ENCODE data around the gene ABHD14A. TPM values are rescaled to one million over a fixed set of nuclear protein-coding genes. Genes with fewer than 3 reads are reported as not detected.
A peak's percentile ranks its signal among the peaks of the same experiment; 100 is the strongest.

The ABHD14A gene
- total RNA-seq, 1 experiment from 2014 or later: 3.7 TPM

GRCh38 chr3:51968170-51968775, 6.6 kb upstream of the ABHD14A start:
- intact Hi-C loops (cut with micrococcal nuclease; ENCODE audit: unreplicated experiment): no loop called here
- Histone ChIP-seq H3K9me3 (ENCODE audit: low read depth, low read length, poor library complexity, severe bottlenecking) (no peaks in the 10 kb centered on the region), H3K4me1 (ENCODE audit: insufficient read depth, low read length, poor library complexity, severe bottlenecking) (no peaks in the 10 kb centered on the region), H3K36me3 (ENCODE audit: insufficient read depth, low read length, poor library complexity, severe bottlenecking) (no peaks in the 10 kb centered on the region), H3K27me3 (replicated peaks; ENCODE audit: insufficient read depth, low read depth, low read length, poor library complexity) (no peaks in the 10 kb centered on the region), H3K27ac (ENCODE audit: low read depth, low read length, poor library complexity, severe bottlenecking) (no peak overlapping the region), H3K4me3 (ENCODE audit: low read depth, low read length, poor library complexity, severe bottlenecking) (peak overlapping the region; percentile 53)
- ChIA-PET CTCF (interaction anchor here (0.6 kb wide), 3 partner anchors 62 to 459 kb away, joined by 3 to 9 read pairs (median 4); no protein-coding TSS in a partner anchor), POLR2A (ENCODE audit: low non-redundant PET) (interaction anchor here (0.6 to 0.7 kb wide), 2 partner anchors 36 to 234 kb away, joined by 3 to 5 read pairs; no protein-coding TSS in a partner anchor)
- TF ChIP-seq, protein P1, sequence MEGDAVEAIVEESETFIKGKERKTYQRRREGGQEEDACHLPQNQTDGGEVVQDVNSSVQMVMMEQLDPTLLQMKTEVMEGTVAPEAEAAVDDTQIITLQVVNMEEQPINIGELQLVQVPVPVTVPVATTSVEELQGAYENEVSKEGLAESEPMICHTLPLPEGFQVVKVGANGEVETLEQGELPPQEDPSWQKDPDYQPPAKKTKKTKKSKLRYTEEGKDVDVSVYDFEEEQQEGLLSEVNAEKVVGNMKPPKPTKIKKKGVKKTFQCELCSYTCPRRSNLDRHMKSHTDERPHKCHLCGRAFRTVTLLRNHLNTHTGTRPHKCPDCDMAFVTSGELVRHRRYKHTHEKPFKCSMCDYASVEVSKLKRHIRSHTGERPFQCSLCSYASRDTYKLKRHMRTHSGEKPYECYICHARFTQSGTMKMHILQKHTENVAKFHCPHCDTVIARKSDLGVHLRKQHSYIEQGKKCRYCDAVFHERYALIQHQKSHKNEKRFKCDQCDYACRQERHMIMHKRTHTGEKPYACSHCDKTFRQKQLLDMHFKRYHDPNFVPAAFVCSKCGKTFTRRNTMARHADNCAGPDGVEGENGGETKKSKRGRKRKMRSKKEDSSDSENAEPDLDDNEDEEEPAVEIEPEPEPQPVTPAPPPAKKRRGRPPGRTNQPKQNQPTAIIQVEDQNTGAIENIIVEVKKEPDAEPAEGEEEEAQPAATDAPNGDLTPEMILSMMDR (conservative IDR thresholded peaks at IDR 0.05; ENCODE audit: low read depth, low read length): no peak
- TF ChIP-seq EZH2 (IDR thresholded peaks at IDR 0.05; ENCODE audit: borderline replicate concordance, low read depth, low read length, poor library complexity, severe bottlenecking): no peak
- DNase-seq (ENCODE audit: low spot score): no peak
- BruUV-seq (replicated peaks): no TSS peak

DNA sequence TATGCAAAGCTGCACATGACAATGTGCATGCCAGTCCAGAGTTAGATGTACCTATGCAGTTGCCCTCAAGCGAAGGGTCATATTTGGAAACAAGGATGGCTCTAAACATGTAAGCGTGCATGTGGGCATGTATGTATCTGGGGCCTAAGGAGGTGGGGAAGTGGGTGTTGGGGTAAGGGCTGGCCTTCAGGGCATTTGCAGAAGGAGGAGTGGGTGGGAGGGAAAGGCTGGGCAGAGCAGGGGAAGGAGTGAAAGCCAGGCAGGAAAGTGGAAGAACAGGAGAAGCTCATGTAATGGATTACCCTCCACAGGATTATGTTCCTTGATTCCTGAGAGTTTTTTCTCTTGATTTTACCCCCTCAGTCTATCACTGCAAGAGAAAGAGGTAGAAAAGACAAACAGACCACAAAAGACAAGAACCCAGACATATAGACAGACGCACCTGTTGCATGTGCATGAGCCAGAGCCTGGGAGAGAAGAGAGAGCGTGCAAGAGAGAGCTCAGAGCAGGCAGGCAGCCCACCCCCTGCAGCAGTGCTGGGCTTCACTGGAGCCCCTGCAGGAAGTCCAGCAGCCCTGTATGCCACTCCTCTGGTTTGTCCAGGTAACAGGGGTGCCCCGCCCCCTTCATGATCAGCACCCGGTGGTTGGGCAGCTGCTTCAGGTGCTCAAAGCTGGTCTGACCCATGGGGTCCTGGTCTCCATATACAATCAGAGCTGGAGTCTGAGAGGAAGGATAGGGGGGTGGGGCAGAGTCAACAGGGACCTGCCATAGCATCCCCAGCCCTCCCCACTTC, 5.8 kb upstream of the ABHD14A start:
- peaks cover under 1% of the 10 kb centered on the region for H3K4me1 ChIP-seq (ENCODE audit: insufficient read depth, low read length, poor library complexity, severe bottlenecking)
- DNase-seq (ENCODE audit: low spot score): no peak
- no TSS peak for BruUV-seq (replicated peaks)
- H3K27ac ChIP-seq (ENCODE audit: low read depth, low read length, poor library complexity, severe bottlenecking): no peak overlapping the region
- no peak overlapping the region for H3K4me3 ChIP-seq (ENCODE audit: low read depth, low read length, poor library complexity, severe bottlenecking)
- H3K36me3 ChIP-seq (ENCODE audit: insufficient read depth, low read length, poor library complexity, severe bottlenecking): no peaks in the 10 kb centered on the region
- TF ChIP-seq, protein P1 (conservative IDR thresholded peaks at IDR 0.05; ENCODE audit: low read depth, low read length): no peak
- TF ChIP-seq EZH2 (IDR thresholded peaks at IDR 0.05; ENCODE audit: borderline replicate concordance, low read depth, low read length, poor library complexity, severe bottlenecking): no peak
- H3K9me3 ChIP-seq (ENCODE audit: low read depth, low read length, poor library complexity, severe bottlenecking): no peaks in the 10 kb centered on the region
- intact Hi-C loops (cut with micrococcal nuclease; ENCODE audit: unreplicated experiment): no loop called here
- POLR2A ChIA-PET (ENCODE audit: low non-redundant PET): no interaction called here
- CTCF ChIA-PET: no interaction called here
- H3K27me3 ChIP-seq (replicated peaks; ENCODE audit: insufficient read depth, low read depth, low read length, poor library complexity): no peaks in the 10 kb centered on the region

GRCh38 chr3:51969841-51970240, 5.0 kb upstream of the ABHD14A start:
- TF ChIP-seq, protein P1 (conservative IDR thresholded peaks at IDR 0.05; ENCODE audit: low read depth, low read length): no peak
- Histone ChIP-seq H3K36me3 (ENCODE audit: insufficient read depth, low read length, poor library complexity, severe bottlenecking) (no peaks in the 10 kb centered on the region), H3K27me3 (replicated peaks; ENCODE audit: insufficient read depth, low read depth, low read length, poor library complexity) (no peaks in the 10 kb centered on the region), H3K4me1 (ENCODE audit: insufficient read depth, low read length, poor library complexity, severe bottlenecking) (peaks cover 8% of the 10 kb centered on the region), H3K27ac (ENCODE audit: low read depth, low read length, poor library complexity, severe bottlenecking) (no peak overlapping the region), H3K4me3 (ENCODE audit: low read depth, low read length, poor library complexity, severe bottlenecking) (no peak overlapping the region), H3K9me3 (ENCODE audit: low read depth, low read length, poor library complexity, severe bottlenecking) (no peaks in the 10 kb centered on the region)
- no peak for DNase-seq (ENCODE audit: low spot score)
- no TSS peak for BruUV-seq (replicated peaks)
- ChIA-PET POLR2A (ENCODE audit: low non-redundant PET) (no interaction called here), CTCF (no interaction called here)
- intact Hi-C loops (cut with micrococcal nuclease; ENCODE audit: unreplicated experiment): no loop called here
